Tibial nerve (tissue), 4 donors: ENCODE results near the gene OR56B1. TPM values are rescaled to one million over a fixed set of nuclear protein-coding genes. Genes with fewer than 3 reads are reported as not detected.

Source experiments
- DNase-seq, 2 donors: peaks; one replicate each; pipeline ENCODE4 v3.0.0-alpha.2; 2019; ENCODE audit warnings: low spot score in 2 of 2
- H3K27ac ChIP-seq, 4 donors: fragments of 200-600 bp; sonication (generic) in 3 of 4; one replicate each; pipeline ENCODE4 v1.5.1; 2017 to 2019; ENCODE audit warnings: mild to moderate bottlenecking in 1 of 4
- H3K27me3 ChIP-seq, 2 donors: fragments of 200-600 bp; sonication (generic) in 1 of 2; one replicate each; pipeline versions ENCODE4 v1.5.1 to v1.6.0; 2017 to 2019
- H3K36me3 ChIP-seq, 3 donors: fragments of 200-600 bp; sonication (generic); one replicate each; pipeline ENCODE4 v1.5.1; 2018 to 2019
- H3K4me1 ChIP-seq, 4 donors: fragments of 200-600 bp; sonication (generic) in 3 of 4; one replicate each; pipeline ENCODE4 v1.5.1; 2017 to 2019
- H3K4me3 ChIP-seq, 4 donors: fragments of 200-600 bp; sonication (generic) in 3 of 4; one replicate each; pipeline ENCODE4 v1.5.1; 2017 to 2019; ENCODE audit warnings: mild to moderate bottlenecking in 1 of 4, moderate library complexity in 1 of 4
- H3K9me3 ChIP-seq, 4 donors: fragments of 200-600 bp; sonication (generic) in 3 of 4; one replicate each; pipeline ENCODE4 v1.5.1; 2017 to 2019
- CTCF ChIP-seq, 5 experiments: fragments of 200-600 bp in 3 of 5; fragments of 450-650 bp in 2 of 5; sonication (generic) in 3 of 5; IDR thresholded peaks; one replicate each; pipeline ENCODE4 v1.5.1; 2016 to 2019; ENCODE audit warnings: antibody characterized with exemption in 5 of 5, mild to moderate bottlenecking in 3 of 5, moderate library complexity in 2 of 5
- EP300 ChIP-seq, 2 donors: sonication (generic); formaldehyde crosslinking; IDR thresholded peaks; one replicate each; pipeline ENCODE4 v1.6.1; 2017; ENCODE audit warnings: antibody characterized with exemption in 2 of 2, mild to moderate bottlenecking in 1 of 2
- POLR2A ChIP-seq, 2 donors: fragments of 450-650 bp; IDR thresholded peaks; one replicate each; pipeline ENCODE4 v1.6.1; 2017; ENCODE audit warnings: antibody characterized with exemption in 2 of 2, mild to moderate bottlenecking in 2 of 2, moderate library complexity in 2 of 2
- WGBS, 2 donors: methylation state at CpG; one replicate each; pipeline ENCODE4 v1.1.5; 2018; 5-methylcytosine and 5-hydroxymethylcytosine counted together
- total RNA-seq, 4 donors: library from RNA; depleted of rRNA; stranded (reverse); fragments of >200 nt; gene quantifications; one replicate each; pipeline ENCODE4 v1.1.0, GENCODE V29; 2016

The OR56B1 gene
- total RNA-seq, 4 donors from 2014 or later = 0.20 to 0.63 TPM; not detected in 2

- Histone ChIP-seq H3K4me3 (no peak overlapping the region), H3K4me1 (peaks cover 0 to 4% (median 0%) of the 10 kb centered on the region in 4 donors), H3K36me3 (peaks cover 0 to 80% (median 10%) of the 10 kb centered on the region in 3 donors), H3K27ac (no peak overlapping the region), H3K9me3 (no peaks in the 10 kb centered on the region), H3K27me3 (no peaks in the 10 kb centered on the region)
- no peak for DNase-seq
- WGBS, 2 donors = 84 to 86% methylated on average over 10 of the region's 10 CpGs
- TF ChIP-seq POLR2A (IDR thresholded peaks at IDR 0.05) (no peak), EP300 (IDR thresholded peaks at IDR 0.05) (no peak), CTCF (IDR thresholded peaks at IDR 0.05) (no peak)
Observed at GRCh38 chr11:5700421-5701054, 35.7 kb upstream of the OR56B1 start.

- H3K4me1 ChIP-seq = peaks cover 0 to 3% (median 0%) of the 10 kb centered on the region in 4 donors
- no peak overlapping the region for H3K4me3 ChIP-seq
- peaks cover 0 to 83% (median 10%) of the 10 kb centered on the region in 3 donors for H3K36me3 ChIP-seq
- no peak for DNase-seq
- H3K27me3 ChIP-seq = no peaks in the 10 kb centered on the region
- no peaks in the 10 kb centered on the region for H3K9me3 ChIP-seq
- 64 to 74% methylated on average over 3 of the region's 3 CpGs for WGBS, 2 donors
- no peak overlapping the region for H3K27ac ChIP-seq
- no peak for TF ChIP-seq CTCF (IDR thresholded peaks at IDR 0.05)
- TF ChIP-seq EP300 (IDR thresholded peaks at IDR 0.05) = no peak
- no peak for TF ChIP-seq POLR2A (IDR thresholded peaks at IDR 0.05)
Observed at GRCh38 chr11:5701055-5701577, 35.1 kb upstream of the OR56B1 start.

DNA sequence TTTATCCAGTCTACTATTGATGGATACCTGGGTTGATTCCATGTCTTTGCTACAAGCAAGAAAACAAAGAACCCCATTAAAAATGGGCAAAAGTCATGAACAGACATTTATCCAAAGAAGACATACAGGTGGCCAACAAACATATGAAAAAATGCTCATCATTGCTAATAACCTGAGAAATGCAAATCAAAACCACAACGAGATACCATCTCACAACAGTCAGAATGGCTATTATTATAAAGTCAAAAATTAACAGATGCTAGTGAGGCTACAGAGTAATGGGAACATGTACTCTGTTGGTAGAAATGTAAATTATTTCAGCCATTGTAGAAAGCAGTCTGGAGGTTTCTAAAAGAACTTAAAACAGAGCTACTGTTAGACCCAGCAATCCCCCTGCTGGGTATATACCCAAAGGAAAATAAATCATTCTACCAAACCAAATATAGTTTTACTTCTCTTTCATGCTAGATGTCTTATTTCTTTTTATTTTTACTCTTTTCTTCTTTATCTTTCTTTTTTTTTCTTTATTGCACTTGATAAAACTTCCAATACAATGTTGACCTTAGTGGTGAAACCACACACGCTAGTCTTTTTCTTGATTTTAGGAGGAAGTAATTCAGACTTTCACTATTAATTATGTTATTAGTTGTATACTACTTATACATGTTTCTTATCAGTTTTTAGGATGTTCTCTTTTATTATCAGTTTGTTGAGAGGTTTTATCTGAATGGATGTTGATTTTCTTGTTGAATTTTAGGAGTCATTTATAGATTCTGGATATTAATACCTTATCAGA is 32.3 kb upstream of the OR56B1 start:
- Histone ChIP-seq H3K9me3 (no peaks in the 10 kb centered on the region), H3K27me3 (no peaks in the 10 kb centered on the region), H3K36me3 (peaks cover 0 to 83% (median 3%) of the 10 kb centered on the region in 3 donors), H3K4me1 (no peaks in the 10 kb centered on the region), H3K4me3 (no peak overlapping the region), H3K27ac (no peak overlapping the region)
- TF ChIP-seq CTCF (IDR thresholded peaks at IDR 0.05) = no peak
- no peak for TF ChIP-seq EP300 (IDR thresholded peaks at IDR 0.05)
- TF ChIP-seq POLR2A (IDR thresholded peaks at IDR 0.05) = no peak
- WGBS, 2 donors = 88% methylated on average over 2 of the region's 2 CpGs
- no peak for DNase-seq

DNA sequence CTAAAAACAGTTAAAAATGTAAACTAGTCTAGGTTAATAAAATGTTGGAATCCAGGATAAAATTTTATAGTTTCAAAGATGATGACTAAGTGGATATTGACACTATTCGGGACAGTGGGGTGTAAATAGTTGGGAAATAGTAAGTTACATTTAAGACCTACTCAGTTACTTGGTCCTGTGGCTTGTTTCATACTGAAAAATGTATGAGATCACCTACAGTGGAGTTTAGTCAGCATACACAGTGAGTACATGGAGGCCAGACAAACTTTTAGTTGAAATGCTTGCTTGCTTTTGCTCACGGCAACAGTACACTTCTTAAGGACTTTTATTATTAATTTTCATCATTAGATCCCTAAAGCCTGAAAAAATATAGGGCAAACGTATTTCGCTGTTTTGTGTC is 30.6 kb upstream of the OR56B1 start:
- Histone ChIP-seq H3K9me3 (no peaks in the 10 kb centered on the region), H3K27me3 (no peaks in the 10 kb centered on the region), H3K4me1 (no peaks in the 10 kb centered on the region), H3K4me3 (no peak overlapping the region), H3K27ac (no peak overlapping the region), H3K36me3 (peaks cover 0 to 81% (median 3%) of the 10 kb centered on the region in 3 donors)
- DNase-seq = no peak
- TF ChIP-seq CTCF (IDR thresholded peaks at IDR 0.05) (no peak), POLR2A (IDR thresholded peaks at IDR 0.05) (no peak), EP300 (IDR thresholded peaks at IDR 0.05) (no peak)
- 94 to 96% methylated on average over 4 of the region's 4 CpGs for WGBS, 2 donors

DNA sequence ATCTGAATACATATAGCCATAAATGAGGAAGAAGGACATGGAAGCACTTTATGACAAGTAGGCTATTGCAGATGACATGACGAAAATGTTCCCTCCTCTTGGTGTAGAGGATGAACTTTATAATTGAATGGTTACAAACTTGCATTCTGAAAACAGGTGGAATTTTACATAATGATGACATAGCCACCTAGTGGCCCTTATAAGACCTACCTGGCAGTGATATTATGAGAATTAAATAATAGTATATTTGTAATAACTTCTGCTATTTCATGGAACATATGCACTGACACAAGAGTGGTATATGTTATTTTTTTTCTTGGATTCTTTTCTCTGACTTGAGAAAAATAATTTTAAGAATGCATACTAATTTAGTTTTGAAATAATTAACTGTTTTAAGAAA is 23.7 kb upstream of the OR56B1 start:
- no peaks in the 10 kb centered on the region for H3K4me1 ChIP-seq
- H3K36me3 ChIP-seq = peaks cover 0 to 39% (median 0%) of the 10 kb centered on the region in 3 donors
- TF ChIP-seq CTCF (IDR thresholded peaks at IDR 0.05) = peak in 2 of 5 experiments; percentile 7 to 31
- no peak for TF ChIP-seq EP300 (IDR thresholded peaks at IDR 0.05)
- WGBS, 2 donors = 74 to 79% methylated on average over 1 of the region's 1 CpG
- H3K27ac ChIP-seq = no peak overlapping the region
- H3K27me3 ChIP-seq = no peaks in the 10 kb centered on the region
- H3K9me3 ChIP-seq = peaks cover 0 to 6% (median 0%) of the 10 kb centered on the region in 4 donors
- DNase-seq = no peak
- no peak overlapping the region for H3K4me3 ChIP-seq
